Measurements from ENCODE around the gene TIMM44.

The TIMM44 gene

GRCh38 chr19:7926021-7926726, 17.3 kb downstream of the TIMM44 start, which contains the start of gene CTXN1:
TSS of gene CTXN1 (minus strand) at chr19:7926135. CDS start at chr19:7925538, 597 bp downstream.
- no peaks in the 10 kb centered on the region for H3K27me3 ChIP-seq (ENCODE audit: control insufficient read depth in 1 of 2, insufficient read depth in 2 of 2, low read length in 2 of 2)
- no peaks in the 10 kb centered on the region for H3K9me3 ChIP-seq (ENCODE audit: control insufficient read depth in 1 of 2, low read length in 2 of 2)
- peaks cover 11 to 22% of the 10 kb centered on the region in 2 donors for H3K36me3 ChIP-seq (ENCODE audit: control insufficient read depth in 1 of 2, insufficient read depth in 2 of 2, low read length in 2 of 2)
- no peak within 1 kb of the TSS for H3K27ac ChIP-seq (ENCODE audit: low read depth, low read length)
- H3K9ac ChIP-seq (ENCODE audit: low read depth in 1 of 2, low read length in 2 of 2): no peak within 1 kb of the TSS
- H3K4me1 ChIP-seq (ENCODE audit: control insufficient read depth in 1 of 2, insufficient read depth in 2 of 2, low read length in 2 of 2): peaks cover 7 to 12% of the 10 kb centered on the region in 2 donors
- peak within 1 kb of the TSS; percentile 47 to 53 for H3K4me3 ChIP-seq (ENCODE audit: low read depth in 1 of 2, low read length in 2 of 2)

- Histone ChIP-seq H3K27me3 (ENCODE audit: control insufficient read depth in 1 of 2, insufficient read depth in 2 of 2, low read length in 2 of 2) (no peaks in the 10 kb centered on the region), H3K4me3 (ENCODE audit: low read depth in 1 of 2, low read length in 2 of 2) (peak overlapping the region in 1 of 2 donors; percentile 51), H3K27ac (ENCODE audit: low read depth, low read length) (no peak overlapping the region), H3K9ac (ENCODE audit: low read depth in 1 of 2, low read length in 2 of 2) (no peak overlapping the region), H3K4me1 (ENCODE audit: control insufficient read depth in 1 of 2, insufficient read depth in 2 of 2, low read length in 2 of 2) (peaks cover 11 to 15% of the 10 kb centered on the region in 2 donors), H3K36me3 (ENCODE audit: control insufficient read depth in 1 of 2, insufficient read depth in 2 of 2, low read length in 2 of 2) (peaks cover 11 to 14% of the 10 kb centered on the region in 2 donors), H3K9me3 (ENCODE audit: control insufficient read depth in 1 of 2, low read length in 2 of 2) (no peaks in the 10 kb centered on the region)
Observed at GRCh38 chr19:7925171-7925851, 18.2 kb downstream of the TIMM44 start.

- no peaks in the 10 kb centered on the region for H3K9me3 ChIP-seq (ENCODE audit: control insufficient read depth in 1 of 2, low read length in 2 of 2)
- H3K4me1 ChIP-seq (ENCODE audit: control insufficient read depth in 1 of 2, insufficient read depth in 2 of 2, low read length in 2 of 2): peaks cover 13 to 17% of the 10 kb centered on the region in 2 donors
- H3K27ac ChIP-seq (ENCODE audit: low read depth, low read length): no peak overlapping the region
- no peak overlapping the region for H3K4me3 ChIP-seq (ENCODE audit: low read depth in 1 of 2, low read length in 2 of 2)
- H3K9ac ChIP-seq (ENCODE audit: low read depth in 1 of 2, low read length in 2 of 2): no peak overlapping the region
- H3K36me3 ChIP-seq (ENCODE audit: control insufficient read depth in 1 of 2, insufficient read depth in 2 of 2, low read length in 2 of 2): peaks cover 11 to 14% of the 10 kb centered on the region in 2 donors
- no peaks in the 10 kb centered on the region for H3K27me3 ChIP-seq (ENCODE audit: control insufficient read depth in 1 of 2, insufficient read depth in 2 of 2, low read length in 2 of 2)
Observed at GRCh38 chr19:7924651-7925170, 18.8 kb downstream of the TIMM44 start.

GRCh38 chr19:7924241-7924640, 19.2 kb downstream of the TIMM44 start:
- peaks cover 11 to 14% of the 10 kb centered on the region in 2 donors for H3K36me3 ChIP-seq (ENCODE audit: control insufficient read depth in 1 of 2, insufficient read depth in 2 of 2, low read length in 2 of 2)
- H3K4me1 ChIP-seq (ENCODE audit: control insufficient read depth in 1 of 2, insufficient read depth in 2 of 2, low read length in 2 of 2): peaks cover 15 to 22% of the 10 kb centered on the region in 2 donors
- no peaks in the 10 kb centered on the region for H3K9me3 ChIP-seq (ENCODE audit: control insufficient read depth in 1 of 2, low read length in 2 of 2)
- H3K9ac ChIP-seq (ENCODE audit: low read depth in 1 of 2, low read length in 2 of 2): no peak overlapping the region
- no peak overlapping the region for H3K4me3 ChIP-seq (ENCODE audit: low read depth in 1 of 2, low read length in 2 of 2)
- H3K27me3 ChIP-seq (ENCODE audit: control insufficient read depth in 1 of 2, insufficient read depth in 2 of 2, low read length in 2 of 2): no peaks in the 10 kb centered on the region
- H3K27ac ChIP-seq (ENCODE audit: low read depth, low read length): no peak overlapping the region

- no peak overlapping the region for H3K4me3 ChIP-seq (ENCODE audit: low read depth in 1 of 2, low read length in 2 of 2)
- peaks cover 15 to 29% of the 10 kb centered on the region in 2 donors for H3K4me1 ChIP-seq (ENCODE audit: control insufficient read depth in 1 of 2, insufficient read depth in 2 of 2, low read length in 2 of 2)
- peaks cover 3 to 4% of the 10 kb centered on the region in 2 donors for H3K27me3 ChIP-seq (ENCODE audit: control insufficient read depth in 1 of 2, insufficient read depth in 2 of 2, low read length in 2 of 2)
- H3K36me3 ChIP-seq (ENCODE audit: control insufficient read depth in 1 of 2, insufficient read depth in 2 of 2, low read length in 2 of 2): peaks cover 11 to 14% of the 10 kb centered on the region in 2 donors
- no peaks in the 10 kb centered on the region for H3K9me3 ChIP-seq (ENCODE audit: control insufficient read depth in 1 of 2, low read length in 2 of 2)
- no peak overlapping the region for H3K9ac ChIP-seq (ENCODE audit: low read depth in 1 of 2, low read length in 2 of 2)
- H3K27ac ChIP-seq (ENCODE audit: low read depth, low read length): no peak overlapping the region
Observed at GRCh38 chr19:7923295-7924191, 19.9 kb downstream of the TIMM44 start.

GRCh38 chr19:7922836-7923195, 20.6 kb downstream of the TIMM44 start:
- Histone ChIP-seq H3K4me3 (ENCODE audit: low read depth in 1 of 2, low read length in 2 of 2) (no peak overlapping the region), H3K27ac (ENCODE audit: low read depth, low read length) (no peak overlapping the region), H3K27me3 (ENCODE audit: control insufficient read depth in 1 of 2, insufficient read depth in 2 of 2, low read length in 2 of 2) (peaks cover 6 to 7% of the 10 kb centered on the region in 2 donors), H3K9me3 (ENCODE audit: control insufficient read depth in 1 of 2, low read length in 2 of 2) (no peaks in the 10 kb centered on the region), H3K36me3 (ENCODE audit: control insufficient read depth in 1 of 2, insufficient read depth in 2 of 2, low read length in 2 of 2) (peaks cover 11 to 13% of the 10 kb centered on the region in 2 donors), H3K4me1 (ENCODE audit: control insufficient read depth in 1 of 2, insufficient read depth in 2 of 2, low read length in 2 of 2) (peaks cover 15 to 34% of the 10 kb centered on the region in 2 donors), H3K9ac (ENCODE audit: low read depth in 1 of 2, low read length in 2 of 2) (no peak overlapping the region)

GRCh38 chr19:7921967-7922835, 21.3 kb downstream of the TIMM44 start:
- Histone ChIP-seq H3K27ac (ENCODE audit: low read depth, low read length) (no peak overlapping the region), H3K4me3 (ENCODE audit: low read depth in 1 of 2, low read length in 2 of 2) (no peak overlapping the region), H3K36me3 (ENCODE audit: control insufficient read depth in 1 of 2, insufficient read depth in 2 of 2, low read length in 2 of 2) (peaks cover 9 to 11% of the 10 kb centered on the region in 2 donors), H3K4me1 (ENCODE audit: control insufficient read depth in 1 of 2, insufficient read depth in 2 of 2, low read length in 2 of 2) (peaks cover 17 to 38% of the 10 kb centered on the region in 2 donors), H3K9ac (ENCODE audit: low read depth in 1 of 2, low read length in 2 of 2) (no peak overlapping the region), H3K27me3 (ENCODE audit: control insufficient read depth in 1 of 2, insufficient read depth in 2 of 2, low read length in 2 of 2) (peaks cover 10 to 12% of the 10 kb centered on the region in 2 donors), H3K9me3 (ENCODE audit: control insufficient read depth in 1 of 2, low read length in 2 of 2) (no peaks in the 10 kb centered on the region)

GRCh38 chr19:7921302-7921966, 22.0 kb downstream of the TIMM44 start:
- Histone ChIP-seq H3K27me3 (ENCODE audit: control insufficient read depth in 1 of 2, insufficient read depth in 2 of 2, low read length in 2 of 2) (peaks cover 14 to 15% of the 10 kb centered on the region in 2 donors), H3K4me3 (ENCODE audit: low read depth in 1 of 2, low read length in 2 of 2) (peak overlapping the region; percentile 82 to 84), H3K27ac (ENCODE audit: low read depth, low read length) (peak overlapping the region; percentile 77), H3K9me3 (ENCODE audit: control insufficient read depth in 1 of 2, low read length in 2 of 2) (no peaks in the 10 kb centered on the region), H3K9ac (ENCODE audit: low read depth in 1 of 2, low read length in 2 of 2) (peak overlapping the region; percentile 65 to 76), H3K36me3 (ENCODE audit: control insufficient read depth in 1 of 2, insufficient read depth in 2 of 2, low read length in 2 of 2) (peaks cover 9 to 11% of the 10 kb centered on the region in 2 donors), H3K4me1 (ENCODE audit: control insufficient read depth in 1 of 2, insufficient read depth in 2 of 2, low read length in 2 of 2) (peaks cover 21 to 42% of the 10 kb centered on the region in 2 donors)
